ENCODE measurements around the gene QPCT. TPM values are rescaled to one million over a fixed set of nuclear protein-coding genes. Genes with fewer than 3 reads are reported as not detected.

QPCT gene
- total RNA-seq, 1 donor from 2014 or later = not detected

GRCh38 chr2:37326866-37327634, 17.4 kb upstream of the QPCT start:
- H3K4me1 Mint-ChIP-seq (ENCODE audit: unreplicated experiment) = peaks cover 35% of the 10 kb centered on the region
- TF ChIP-seq, protein P1, sequence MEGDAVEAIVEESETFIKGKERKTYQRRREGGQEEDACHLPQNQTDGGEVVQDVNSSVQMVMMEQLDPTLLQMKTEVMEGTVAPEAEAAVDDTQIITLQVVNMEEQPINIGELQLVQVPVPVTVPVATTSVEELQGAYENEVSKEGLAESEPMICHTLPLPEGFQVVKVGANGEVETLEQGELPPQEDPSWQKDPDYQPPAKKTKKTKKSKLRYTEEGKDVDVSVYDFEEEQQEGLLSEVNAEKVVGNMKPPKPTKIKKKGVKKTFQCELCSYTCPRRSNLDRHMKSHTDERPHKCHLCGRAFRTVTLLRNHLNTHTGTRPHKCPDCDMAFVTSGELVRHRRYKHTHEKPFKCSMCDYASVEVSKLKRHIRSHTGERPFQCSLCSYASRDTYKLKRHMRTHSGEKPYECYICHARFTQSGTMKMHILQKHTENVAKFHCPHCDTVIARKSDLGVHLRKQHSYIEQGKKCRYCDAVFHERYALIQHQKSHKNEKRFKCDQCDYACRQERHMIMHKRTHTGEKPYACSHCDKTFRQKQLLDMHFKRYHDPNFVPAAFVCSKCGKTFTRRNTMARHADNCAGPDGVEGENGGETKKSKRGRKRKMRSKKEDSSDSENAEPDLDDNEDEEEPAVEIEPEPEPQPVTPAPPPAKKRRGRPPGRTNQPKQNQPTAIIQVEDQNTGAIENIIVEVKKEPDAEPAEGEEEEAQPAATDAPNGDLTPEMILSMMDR (IDR thresholded peaks at IDR 0.05) = no peak
- peaks cover 5% of the 10 kb centered on the region for H3K27me3 Mint-ChIP-seq (ENCODE audit: unreplicated experiment)
- H3K9me3 Mint-ChIP-seq (ENCODE audit: unreplicated experiment) = no peaks in the 10 kb centered on the region
- DNase-seq (ENCODE audit: extremely low spot score, unreplicated experiment) = no peak
- peak overlapping the region; percentile 22 for H3K4me3 Mint-ChIP-seq (ENCODE audit: unreplicated experiment)
- H3K36me3 Mint-ChIP-seq (ENCODE audit: unreplicated experiment) = no peaks in the 10 kb centered on the region
- H3K27ac Mint-ChIP-seq (ENCODE audit: unreplicated experiment) = peak overlapping the region; percentile 80

DNA sequence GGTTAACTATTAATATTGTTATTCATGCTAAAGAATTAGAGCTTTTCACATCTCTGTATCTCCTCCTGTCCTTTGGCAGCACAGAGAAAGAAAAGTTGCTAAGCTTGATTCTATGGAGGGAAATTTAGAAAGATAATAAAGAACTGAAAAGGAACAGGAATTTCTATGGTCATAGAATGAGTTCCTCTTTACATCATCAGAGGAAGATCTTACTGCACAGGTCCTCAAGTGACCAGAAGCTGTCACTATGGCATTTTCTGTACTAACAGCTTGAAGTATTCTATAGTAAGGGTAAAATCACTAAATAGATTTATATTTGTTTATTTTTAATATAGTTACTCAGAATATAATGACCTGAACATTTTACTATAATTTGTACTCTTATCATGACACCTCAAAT, 13.7 kb upstream of the QPCT start:
- H3K27ac Mint-ChIP-seq (ENCODE audit: unreplicated experiment) = no peak overlapping the region
- TF ChIP-seq, protein P1 (IDR thresholded peaks at IDR 0.05) = no peak
- H3K27me3 Mint-ChIP-seq (ENCODE audit: unreplicated experiment) = peaks cover 14% of the 10 kb centered on the region
- DNase-seq (ENCODE audit: extremely low spot score, unreplicated experiment) = no peak
- H3K9me3 Mint-ChIP-seq (ENCODE audit: unreplicated experiment) = no peaks in the 10 kb centered on the region
- H3K4me3 Mint-ChIP-seq (ENCODE audit: unreplicated experiment) = no peak overlapping the region
- no peaks in the 10 kb centered on the region for H3K36me3 Mint-ChIP-seq (ENCODE audit: unreplicated experiment)
- peaks cover 16% of the 10 kb centered on the region for H3K4me1 Mint-ChIP-seq (ENCODE audit: unreplicated experiment)

- no peak overlapping the region for H3K4me3 Mint-ChIP-seq (ENCODE audit: unreplicated experiment)
- peaks cover 14% of the 10 kb centered on the region for H3K27me3 Mint-ChIP-seq (ENCODE audit: unreplicated experiment)
- H3K27ac Mint-ChIP-seq (ENCODE audit: unreplicated experiment) = no peak overlapping the region
- H3K9me3 Mint-ChIP-seq (ENCODE audit: unreplicated experiment) = no peaks in the 10 kb centered on the region
- H3K4me1 Mint-ChIP-seq (ENCODE audit: unreplicated experiment) = peaks cover under 1% of the 10 kb centered on the region
- H3K36me3 Mint-ChIP-seq (ENCODE audit: unreplicated experiment) = no peaks in the 10 kb centered on the region
- DNase-seq (ENCODE audit: extremely low spot score, unreplicated experiment) = no peak
- TF ChIP-seq, protein P1 (IDR thresholded peaks at IDR 0.05) = no peak
Measured at GRCh38 chr2:37332560-37332959, 11.9 kb upstream of the QPCT start.

DNA sequence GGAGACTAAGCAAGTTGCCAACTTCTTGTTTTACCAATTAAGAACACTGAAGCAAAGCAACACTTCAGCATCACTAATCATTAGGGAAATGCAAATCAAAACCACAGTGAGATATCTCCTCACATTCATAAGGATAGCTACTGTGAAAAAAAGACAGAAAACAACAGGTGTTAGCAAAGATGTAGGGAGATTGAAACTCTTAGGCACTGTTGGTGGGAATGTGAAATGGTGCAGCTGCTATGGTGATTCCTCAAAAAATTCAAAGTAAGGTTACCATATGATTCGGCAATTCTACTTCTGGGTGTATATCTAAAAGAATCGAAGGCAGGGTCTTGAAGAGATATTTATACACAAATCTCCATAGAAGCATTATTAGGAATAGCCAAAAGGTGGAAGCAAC, 11.2 kb upstream of the QPCT start:
- H3K36me3 Mint-ChIP-seq (ENCODE audit: unreplicated experiment) = no peaks in the 10 kb centered on the region
- H3K4me1 Mint-ChIP-seq (ENCODE audit: unreplicated experiment) = no peaks in the 10 kb centered on the region
- DNase-seq (ENCODE audit: extremely low spot score, unreplicated experiment) = no peak
- no peak overlapping the region for H3K27ac Mint-ChIP-seq (ENCODE audit: unreplicated experiment)
- peaks cover 14% of the 10 kb centered on the region for H3K27me3 Mint-ChIP-seq (ENCODE audit: unreplicated experiment)
- TF ChIP-seq, protein P1 (IDR thresholded peaks at IDR 0.05) = no peak
- H3K9me3 Mint-ChIP-seq (ENCODE audit: unreplicated experiment) = no peaks in the 10 kb centered on the region
- no peak overlapping the region for H3K4me3 Mint-ChIP-seq (ENCODE audit: unreplicated experiment)

- Mint-ChIP-seq H3K4me3 (ENCODE audit: unreplicated experiment) (no peak overlapping the region), H3K4me1 (ENCODE audit: unreplicated experiment) (no peaks in the 10 kb centered on the region), H3K36me3 (ENCODE audit: unreplicated experiment) (no peaks in the 10 kb centered on the region), H3K27me3 (ENCODE audit: unreplicated experiment) (peaks cover 14% of the 10 kb centered on the region), H3K9me3 (ENCODE audit: unreplicated experiment) (no peaks in the 10 kb centered on the region), H3K27ac (ENCODE audit: unreplicated experiment) (no peak overlapping the region)
- TF ChIP-seq, protein P1 (IDR thresholded peaks at IDR 0.05) = no peak
- no peak for DNase-seq (ENCODE audit: extremely low spot score, unreplicated experiment)
Measured at GRCh38 chr2:37335604-37336003, 8.8 kb upstream of the QPCT start.

All from osteocyte (in vitro differentiated cells).